Colonic mucosa (tissue), 4 donors: ENCODE data around the gene LCNL1. TPM values are rescaled to one million over a fixed set of nuclear protein-coding genes. Genes with fewer than 3 reads are reported as not detected.

ENCODE experiments used
- DNase-seq: peaks from one replicate; pipeline ENCODE4 v3.0.0-alpha.2; 2020
- H3K27ac ChIP-seq: fragments of 200-600 bp; one replicate; pipeline ENCODE4 v1.8.0; 2021
- H3K27me3 ChIP-seq: fragments of 200-600 bp; one replicate; pipeline ENCODE4 v1.8.0; 2021
- H3K36me3 ChIP-seq: fragments of 200-600 bp; one replicate; pipeline ENCODE4 v1.8.0; 2021
- H3K4me1 ChIP-seq: fragments of 200-600 bp; one replicate; pipeline ENCODE4 v1.8.0; 2021; ENCODE audit warnings: mild to moderate bottlenecking
- H3K4me3 ChIP-seq: fragments of 200-600 bp; one replicate; pipeline ENCODE4 v1.8.0; 2021
- H3K9ac ChIP-seq, 2 donors: one replicate each; pipeline ENCODE4 v1.7.0; 2013; ENCODE audit warnings: control low read depth in 2 of 2, low read depth in 2 of 2, low read length in 2 of 2
- H3K9me3 ChIP-seq: fragments of 200-600 bp; one replicate; pipeline ENCODE4 v1.8.0; 2021
- CTCF ChIP-seq: fragments of 200-600 bp; IDR thresholded peaks from one replicate; pipeline ENCODE4 v1.8.0; 2022; ENCODE audit warnings: antibody characterized with exemption, mild to moderate bottlenecking
- intact Hi-C: fragments of 100-400 bp; cut with DNase I; formaldehyde crosslinking; loops from one replicate; pipeline ENCODE4 v1.14.1; 2022
- total RNA-seq, 2 donors: library from RNA; stranded (reverse); fragmentation: NEBNext Ultra II Directional in 1 of 2; extraction: Animal tissue kit (Norgen Biotek cat#: 25700) in 1 of 2; gene quantifications; one replicate each; pipeline ENCODE4 v1.2.1, GENCODE V29; 2021
- donor health status: healthy.
- donor health status: DM: no; HTN: no; CAD: no.
- donor health status: DM: no; HTN: no; CAD: no.

The LCNL1 gene
- total RNA-seq, 2 donors from 2014 or later: not detected

GRCh38 chr9:137007816-137008270 lies 25.1 kb downstream of the LCNL1 start:
- Histone ChIP-seq H3K36me3 (no peaks in the 10 kb centered on the region), H3K9me3 (no peaks in the 10 kb centered on the region)
- intact Hi-C loops: no loop called here

DNA sequence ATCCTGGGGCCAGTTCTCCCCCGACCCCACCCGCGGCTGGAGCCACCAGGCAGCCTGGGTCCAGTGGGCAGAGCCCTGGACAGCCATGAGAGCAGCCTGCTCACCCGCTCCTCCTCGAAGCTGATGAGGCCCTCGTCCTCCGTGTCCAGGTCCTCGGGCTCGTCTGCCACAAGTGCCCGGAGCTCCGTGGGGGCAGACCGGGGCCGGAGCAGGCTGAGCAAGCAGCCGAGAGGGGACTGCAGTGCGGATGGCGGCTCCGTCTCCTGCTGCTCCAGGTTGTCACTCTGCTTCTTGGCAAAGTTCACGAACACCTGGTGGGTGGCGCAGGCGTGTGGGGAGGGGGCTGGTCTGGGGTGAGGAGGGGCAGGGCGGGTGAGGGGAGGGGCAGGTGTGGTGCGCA lies 25.5 kb downstream of the LCNL1 start:
- no peaks in the 10 kb centered on the region for H3K27me3 ChIP-seq
- H3K36me3 ChIP-seq: no peaks in the 10 kb centered on the region
- intact Hi-C loops: no loop called here
- no peaks in the 10 kb centered on the region for H3K4me1 ChIP-seq
- no peak overlapping the region for H3K27ac ChIP-seq
- H3K9ac ChIP-seq: no peak overlapping the region
- H3K4me3 ChIP-seq: no peak overlapping the region
- TF ChIP-seq CTCF: no peak
- DNase-seq: no peak
- H3K9me3 ChIP-seq: no peaks in the 10 kb centered on the region

More at GRCh38 chr9:137007816-137008270, 25.1 kb downstream of the LCNL1 start:
- no peak for DNase-seq
- Histone ChIP-seq H3K27me3 (no peaks in the 10 kb centered on the region), H3K9ac (no peak overlapping the region), H3K4me3 (no peak overlapping the region), H3K4me1 (no peaks in the 10 kb centered on the region), H3K27ac (no peak overlapping the region)
- no peak for TF ChIP-seq CTCF

- Histone ChIP-seq H3K27me3 (no peaks in the 10 kb centered on the region), H3K4me3 (no peak overlapping the region), H3K9me3 (no peaks in the 10 kb centered on the region), H3K4me1 (no peaks in the 10 kb centered on the region), H3K36me3 (no peaks in the 10 kb centered on the region), H3K27ac (no peak overlapping the region), H3K9ac (no peak overlapping the region)
- intact Hi-C loops: no loop called here
- no peak for TF ChIP-seq CTCF
- DNase-seq: no peak
Observed at GRCh38 chr9:137009217-137009616, 26.4 kb downstream of the LCNL1 start.

GRCh38 chr9:137009938-137010732 lies 27.3 kb downstream of the LCNL1 start:
- intact Hi-C loops: no loop called here
- Histone ChIP-seq H3K4me3 (no peak overlapping the region), H3K9me3 (no peaks in the 10 kb centered on the region), H3K27ac (no peak overlapping the region), H3K27me3 (no peaks in the 10 kb centered on the region), H3K4me1 (no peaks in the 10 kb centered on the region), H3K36me3 (no peaks in the 10 kb centered on the region), H3K9ac (no peak overlapping the region)
- no peak for TF ChIP-seq CTCF
- DNase-seq: no peak

GRCh38 chr9:137011156-137011555 lies 28.4 kb downstream of the LCNL1 start:
- DNase-seq: no peak
- H3K9ac ChIP-seq: no peak overlapping the region
- no peaks in the 10 kb centered on the region for H3K9me3 ChIP-seq
- H3K4me3 ChIP-seq: no peak overlapping the region
- H3K27me3 ChIP-seq: no peaks in the 10 kb centered on the region
- intact Hi-C loops: no loop called here
- H3K36me3 ChIP-seq: no peaks in the 10 kb centered on the region
- no peak for TF ChIP-seq CTCF
- no peaks in the 10 kb centered on the region for H3K4me1 ChIP-seq
- no peak overlapping the region for H3K27ac ChIP-seq
